OCI-LY3 (cell line): ENCODE measurements around the gene RPS6KA2.

ENCODE experiments used
- CTCF ChIP-seq: fragments of 200-600, 300-600 bp; sonication (generic); IDR thresholded peaks from 2 replicates; pipeline ENCODE4 v1.5.1; 2014; ENCODE audit warnings: antibody characterized with exemption, low read length, low read depth
- EZH2phosphoT487 ChIP-seq: fragments of 200-600 bp; shearing (Covaris generic); IDR thresholded peaks from 2 replicates; pipeline ENCODE4 v1.6.1; 2018; ENCODE audit warnings: antibody characterized with exemption, mixed run types, low read depth

DNA sequence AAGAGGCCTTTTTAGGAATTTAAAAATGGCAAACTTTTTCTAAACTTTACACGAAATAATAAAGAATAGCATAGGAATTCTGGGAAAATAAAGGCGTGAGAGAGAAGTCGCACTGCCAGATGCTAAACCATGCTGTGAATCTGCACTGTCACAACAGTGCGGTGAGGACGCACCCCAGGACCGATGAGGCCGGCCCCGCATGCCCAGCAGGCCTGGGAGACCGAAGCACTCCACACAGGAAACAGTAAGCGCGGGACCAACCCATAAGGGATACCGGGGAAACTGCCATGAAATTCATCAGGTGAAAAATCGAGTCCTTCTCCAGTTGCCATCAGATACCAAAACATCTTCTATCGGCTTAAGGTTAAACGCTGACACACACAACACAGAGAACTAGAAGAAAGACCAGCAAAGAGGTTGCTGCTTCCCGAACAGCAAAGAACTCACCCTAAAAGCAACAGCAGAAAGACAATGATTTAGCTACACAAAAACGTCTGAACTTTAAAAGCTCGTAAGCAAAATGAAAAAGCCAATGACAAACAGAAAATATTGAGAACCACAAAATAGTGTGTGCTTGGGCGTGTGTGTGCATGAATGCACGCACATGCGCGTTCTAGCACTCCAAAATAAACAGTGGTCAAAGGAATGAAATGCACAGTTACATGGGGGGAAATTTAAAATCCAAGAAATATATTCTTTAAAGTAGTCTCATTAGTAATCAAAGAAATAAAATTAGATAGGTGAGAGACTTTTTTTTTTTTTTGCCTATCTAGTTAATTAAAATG is 55.9 kb downstream of the RPS6KA2 start:
- TF ChIP-seq EZH2phosphoT487, result no peak
- no peak for TF ChIP-seq CTCF
